Kidney (tissue), 14 donors: Measurements from ENCODE around the gene PSMD8. TPM values are rescaled to one million over a fixed set of nuclear protein-coding genes. Genes with fewer than 3 reads are reported as not detected.
"Not testable (repeated sequence)": the region's sequence is repeated elsewhere in the genome, so short reads cannot be mapped to it uniquely, and the experiment has no call there.

Experiments
- DNase-seq, 5 donors: peaks; one replicate each; pipeline ENCODE4 v3.0.0-alpha.2; 2013 to 2020
- FAIRE-seq: peaks from 2 replicates; lab custom pipeline; 2012; peaks lifted over from hg19 to GRCh38; lab: Jason Lieb, UNC
- H3K27ac ChIP-seq, 2 donors: one replicate each; pipeline ENCODE4 v1.7.0; 2013; ENCODE audit warnings: low read depth in 2 of 2, low read length in 2 of 2, inconsistent platforms in 1 of 2
- H3K27me3 ChIP-seq: one replicate; pipeline ENCODE4 v1.7.1; 2013; ENCODE audit warnings: low read length, inconsistent platforms; ENCODE audit not compliant: control insufficient read depth, insufficient read depth
- H3K36me3 ChIP-seq, 3 donors: one replicate each; pipeline versions ENCODE4 v1.7.0 to v1.7.1; 2013; ENCODE audit warnings: low read length in 3 of 3, control low read depth in 1 of 3, inconsistent platforms in 1 of 3; ENCODE audit not compliant: insufficient read depth in 3 of 3, control insufficient read depth in 2 of 3
- H3K4me1 ChIP-seq, 3 donors: one replicate each; pipeline versions ENCODE4 v1.7.0 to v1.7.1; 2013; ENCODE audit warnings: low read length in 3 of 3, inconsistent platforms in 1 of 3, low read depth in 1 of 3; ENCODE audit not compliant: control insufficient read depth in 2 of 3, insufficient read depth in 2 of 3
- H3K4me3 ChIP-seq, 3 donors: one replicate each; pipeline versions ENCODE4 v1.7.0 to v1.8.1; 2013; ENCODE audit warnings: low read length in 3 of 3, control low read depth in 1 of 3, inconsistent platforms in 1 of 3
- H3K9ac ChIP-seq, 3 donors: one replicate each; pipeline versions ENCODE4 v1.7.0 to v1.7.1; 2013; ENCODE audit warnings: low read length in 3 of 3, control low read depth in 1 of 3, inconsistent platforms in 1 of 3
- H3K9me3 ChIP-seq, 3 donors: one replicate each; pipeline versions ENCODE4 v1.7.0 to v1.7.1; 2013; ENCODE audit warnings: low read length in 3 of 3, control low read depth in 1 of 3, inconsistent platforms in 1 of 3; ENCODE audit not compliant: control insufficient read depth in 2 of 3, insufficient read depth in 1 of 3
- CTCF ChIP-seq: IDR thresholded peaks from 3 replicates; pipeline ENCODE4 v1.5.1; 2012; ENCODE audit warnings: mild to moderate bottlenecking, moderate library complexity, borderline replicate concordance; ENCODE audit not compliant: insufficient read depth; ENCODE audit errors: extremely low read depth
- intact Hi-C: fragments of 100-400 bp; cut with DNase I; formaldehyde crosslinking; loops from one replicate; pipeline ENCODE4 v1.11.1; 2022
- polyA plus RNA-seq: library from polyadenylated mRNA; stranded (reverse); fragments of 350-450 nt; fragmentation: Illumina TruSeq; extraction: RNeasy Lipid Tissue Mini Kit (QIAGEN cat#74804); gene quantifications from one replicate; pipeline ENCODE4 v1.2.3, GENCODE V29; 2014; ENCODE audit warnings: low read depth, low replicate concordance; ENCODE audit not compliant: insufficient read depth
- total RNA-seq: library from RNA; stranded (reverse); fragmentation: NEBNext Ultra II Directional; extraction: Animal tissue kit (Norgen Biotek cat#: 25700); gene quantifications from one replicate; pipeline ENCODE4 v1.2.1, GENCODE V29; 2021
- donor health status: control.
- donor health status: control.
- donor health status: control.
- donor health status: control.
- donor health status: control.
- donor health status: DM: yes; HTN: yes; CAD: no.
- donor health status: Normal renal cell carcinoma (clear cell type).

Gene PSMD8
- total and polyA plus RNA-seq, 2 donors from 2014 or later, result 126 to 217 TPM

GRCh38 chr19:38335949-38336637 lies 38.3 kb upstream of the PSMD8 start:
- H3K9ac ChIP-seq, result peak overlapping the region; percentile 80 to 86 (median 80)
- no peak for TF ChIP-seq CTCF
- H3K9me3 ChIP-seq, result no peaks in the 10 kb centered on the region
- FAIRE-seq, result peak; percentile 13
- no peaks in the 10 kb centered on the region for H3K27me3 ChIP-seq
- H3K4me1 ChIP-seq, result peaks cover 0 to 5% (median 0%) of the 10 kb centered on the region in 3 donors
- DNase-seq, result peak; percentile 94 to 99 (median 96)
- peak overlapping the region; percentile 96 to 100 for H3K27ac ChIP-seq
- H3K36me3 ChIP-seq, result no peaks in the 10 kb centered on the region
- intact Hi-C loops, result no loop called here
- H3K4me3 ChIP-seq, result peak overlapping the region; percentile 90 to 94 (median 91)

GRCh38 chr19:38336638-38337359 lies 37.6 kb upstream of the PSMD8 start:
- Histone ChIP-seq H3K27me3 (no peaks in the 10 kb centered on the region), H3K36me3 (no peaks in the 10 kb centered on the region), H3K9ac (peak overlapping the region in 2 of 3 donors; percentile 77 to 86), H3K9me3 (no peaks in the 10 kb centered on the region), H3K4me3 (peak overlapping the region; percentile 90 to 94 (median 91)), H3K4me1 (peaks cover 0 to 5% (median 0%) of the 10 kb centered on the region in 3 donors), H3K27ac (peak overlapping the region; percentile 96 to 100)
- FAIRE-seq, result peak; percentile 76
- no peak for TF ChIP-seq CTCF
- intact Hi-C loops, result no loop called here
- peak; percentile 96 to 98 (median 98) for DNase-seq

- no peak for DNase-seq
- no peaks in the 10 kb centered on the region for H3K27me3 ChIP-seq
- peak overlapping the region in 1 of 3 donors; percentile 61 for H3K9ac ChIP-seq
- H3K27ac ChIP-seq, result peak overlapping the region in 1 of 2 donors; percentile 60
- H3K4me3 ChIP-seq, result peak overlapping the region; percentile 54 to 91 (median 90)
- peaks cover 0 to 5% (median 0%) of the 10 kb centered on the region in 3 donors for H3K4me1 ChIP-seq
- FAIRE-seq, result no peak
- intact Hi-C loops, result no loop called here
- H3K36me3 ChIP-seq, result no peaks in the 10 kb centered on the region
- no peak for TF ChIP-seq CTCF
- H3K9me3 ChIP-seq, result no peaks in the 10 kb centered on the region
Measured at GRCh38 chr19:38337360-38337653, 37.1 kb upstream of the PSMD8 start.

GRCh38 chr19:38339011-38339410 lies 35.4 kb upstream of the PSMD8 start:
- FAIRE-seq, H3K9ac ChIP-seq, H3K27me3 ChIP-seq, DNase-seq, H3K4me3 ChIP-seq, H3K9me3 ChIP-seq, H3K4me1 ChIP-seq, intact Hi-C loops, H3K27ac ChIP-seq, H3K36me3 ChIP-seq: not testable (repeated sequence)
